HG03108 (cell line): Measurements from ENCODE around the gene NBDY.
A peak's percentile ranks its signal among the peaks of the same experiment; 100 is the strongest.
"Not testable (repeated sequence)": the region's sequence is repeated elsewhere in the genome, so short reads cannot be mapped to it uniquely, and the experiment has no call there.

Source experiments
- ATAC-seq: cut with Tn5 transposase; IDR thresholded peaks from one replicate; pipeline ENCODE4 v1.9.1; 2021; ENCODE audit warnings: moderate library complexity; ENCODE audit not compliant: unreplicated experiment

The NBDY gene, protein sequence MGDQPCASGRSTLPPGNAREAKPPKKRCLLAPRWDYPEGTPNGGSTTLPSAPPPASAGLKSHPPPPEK

DNA sequence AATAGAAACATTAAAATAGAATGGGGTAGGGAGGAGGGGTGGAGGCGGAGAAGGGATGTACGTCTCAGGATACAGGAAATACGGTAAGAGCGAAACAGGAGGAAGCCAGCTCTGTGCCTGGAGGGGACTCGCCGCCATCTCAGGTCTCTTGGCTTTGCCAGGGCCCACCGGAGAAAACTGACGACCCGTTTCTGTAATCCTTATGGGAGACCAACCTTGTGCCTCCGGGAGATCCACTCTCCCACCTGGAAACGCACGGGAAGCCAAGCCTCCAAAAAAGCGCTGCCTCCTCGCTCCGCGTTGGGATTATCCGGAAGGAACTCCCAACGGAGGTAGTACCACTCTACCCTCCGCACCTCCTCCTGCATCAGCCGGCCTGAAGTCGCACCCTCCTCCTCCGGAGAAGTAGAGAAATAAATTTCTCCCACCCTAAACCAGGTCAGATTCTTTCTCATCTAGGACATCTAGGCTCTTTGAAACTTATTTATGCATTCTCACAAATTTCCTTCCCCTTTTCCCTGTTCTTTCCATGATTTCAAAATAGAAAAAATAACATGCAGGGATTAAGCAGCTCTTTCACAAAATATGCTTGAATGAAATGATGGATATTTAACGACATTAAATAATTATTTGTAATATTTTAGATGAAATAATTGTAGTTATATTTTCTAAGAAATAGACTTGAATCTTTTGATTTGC is at the start of gene NBDY:
Gene NBDY, plus strand, starts transcription at position 92 of the 699 bp plus-strand sequence. Its CDS starts 111 bp downstream, at position 203.
- peak; percentile 57 for ATAC-seq

DNA sequence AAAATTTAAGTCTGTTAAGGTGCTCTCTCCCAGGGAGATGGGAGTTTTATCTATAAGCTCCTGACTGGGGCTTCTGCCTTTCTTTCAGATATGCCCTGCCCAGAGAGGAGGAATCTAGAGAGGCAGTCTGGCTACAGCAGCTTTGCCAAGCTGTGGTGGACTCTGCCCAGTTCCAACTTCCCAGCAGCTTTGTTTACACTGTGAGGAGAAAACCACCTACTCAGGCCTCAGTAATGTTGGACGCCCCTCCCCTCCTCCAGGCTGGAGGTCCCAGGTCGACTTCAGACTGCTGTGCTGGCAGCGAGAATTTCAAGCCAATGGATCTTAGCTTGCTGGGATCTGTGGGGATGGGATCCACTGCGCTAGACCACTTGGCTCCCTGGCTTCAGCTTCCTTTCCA is 24.5 kb upstream of the NBDY start:
- not testable (repeated sequence) for ATAC-seq

DNA sequence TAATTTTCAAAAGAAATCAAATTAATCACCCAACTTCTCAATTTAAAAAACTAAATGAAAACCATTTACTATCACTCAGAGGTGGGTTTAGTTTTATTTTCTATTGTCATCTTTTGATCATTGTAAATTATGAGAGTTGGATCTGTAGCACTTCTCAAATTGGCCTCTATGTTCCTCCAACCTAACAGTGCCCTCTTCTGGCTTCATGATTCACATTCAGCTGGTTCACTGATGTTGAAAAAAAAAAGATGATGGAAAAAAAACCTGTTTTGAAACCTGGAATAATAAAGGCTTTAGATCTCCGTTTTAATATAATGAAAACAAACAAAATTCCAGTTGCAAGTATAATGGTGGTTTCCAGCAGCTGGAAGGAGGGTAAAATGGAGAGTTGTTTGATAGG is 2.4 kb upstream of the NBDY start:
- peak; percentile 34 for ATAC-seq

DNA sequence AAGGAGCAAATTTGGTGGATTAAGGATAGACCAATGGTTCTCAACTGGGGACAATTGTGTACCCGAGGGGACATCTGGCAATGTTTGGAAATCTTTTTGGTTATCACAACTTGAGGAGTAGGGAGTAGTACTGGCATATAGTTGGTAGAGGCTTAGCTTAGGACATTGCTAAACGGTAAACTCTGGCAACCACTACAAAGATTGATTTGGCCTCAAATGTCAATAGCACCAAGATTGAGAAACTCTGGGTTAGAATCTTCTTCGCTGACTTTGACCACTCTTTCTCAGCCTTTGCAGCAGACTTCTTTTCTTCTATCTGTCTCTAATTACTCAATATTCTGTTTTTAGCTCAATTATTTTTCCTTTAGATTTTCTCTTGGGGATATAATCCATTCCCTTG is 1.5 kb upstream of the NBDY start:
- ATAC-seq: no peak

DNA sequence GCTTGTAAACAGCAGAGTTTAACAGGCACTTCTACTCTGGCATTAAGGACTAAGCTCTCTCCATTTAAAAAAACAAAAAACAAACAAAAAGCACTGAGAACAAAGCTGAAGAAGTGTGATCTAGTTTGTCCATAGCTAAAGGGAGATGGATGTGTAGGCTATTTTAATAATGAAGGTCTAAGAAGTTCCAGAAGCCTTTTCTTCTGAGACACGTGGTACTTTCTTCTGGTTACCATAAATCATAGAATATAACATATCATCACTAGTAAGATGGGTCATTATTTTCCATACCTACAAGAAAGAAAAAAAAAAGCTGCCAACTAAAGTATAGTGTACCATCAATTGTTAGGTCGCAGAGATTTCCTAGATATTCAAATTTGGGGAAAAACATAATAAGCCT is 722 bp upstream of the NBDY start:
- ATAC-seq: no peak

DNA sequence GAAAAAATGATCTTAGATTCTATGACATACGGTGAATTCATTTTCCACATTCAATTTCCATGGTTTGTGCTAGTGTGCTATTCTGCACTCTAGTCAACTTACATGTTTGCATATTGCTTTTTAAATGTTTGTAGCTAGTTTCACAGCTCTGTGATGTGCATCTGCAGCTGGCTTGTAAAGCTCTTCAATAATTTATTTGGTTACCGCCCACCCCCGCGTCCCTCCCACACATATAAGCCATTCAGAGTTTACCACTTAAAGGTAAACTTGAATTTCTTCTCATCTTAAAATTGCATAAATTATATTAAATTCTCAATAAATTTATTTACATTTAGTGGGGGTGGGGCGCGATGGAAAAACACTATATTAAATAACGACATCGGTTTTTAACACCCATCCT is 291 bp upstream of the NBDY start:
- peak; percentile 25 for ATAC-seq

DNA sequence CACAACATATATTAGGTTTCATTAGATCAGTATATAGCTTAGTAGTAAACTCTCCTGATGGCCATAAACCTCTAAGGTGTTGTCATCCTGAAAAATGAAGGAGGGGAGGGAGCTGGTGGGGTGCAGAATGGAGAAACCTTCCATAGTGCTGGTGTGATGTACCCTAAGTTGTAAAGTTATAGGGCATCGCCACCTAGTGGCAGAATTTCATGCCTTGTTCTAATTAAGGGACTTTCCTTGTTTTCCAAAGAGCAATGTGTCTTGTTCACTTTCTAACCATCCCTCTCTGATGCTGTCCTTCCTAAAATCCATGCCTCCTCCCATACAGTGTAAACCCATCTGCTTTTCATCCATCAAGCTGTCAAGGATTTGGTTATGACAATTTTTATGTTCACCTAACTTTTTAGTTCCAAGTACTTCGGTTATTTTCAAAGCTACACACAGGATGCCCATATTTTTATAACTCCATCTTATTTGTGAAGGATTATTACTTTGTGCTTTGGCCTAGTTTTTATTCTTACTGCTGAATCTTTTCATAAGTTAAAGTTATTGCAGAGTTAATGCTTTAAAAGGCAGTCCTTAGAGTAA is 4.5 kb downstream of the NBDY start:
- peak; percentile 42 for ATAC-seq

DNA sequence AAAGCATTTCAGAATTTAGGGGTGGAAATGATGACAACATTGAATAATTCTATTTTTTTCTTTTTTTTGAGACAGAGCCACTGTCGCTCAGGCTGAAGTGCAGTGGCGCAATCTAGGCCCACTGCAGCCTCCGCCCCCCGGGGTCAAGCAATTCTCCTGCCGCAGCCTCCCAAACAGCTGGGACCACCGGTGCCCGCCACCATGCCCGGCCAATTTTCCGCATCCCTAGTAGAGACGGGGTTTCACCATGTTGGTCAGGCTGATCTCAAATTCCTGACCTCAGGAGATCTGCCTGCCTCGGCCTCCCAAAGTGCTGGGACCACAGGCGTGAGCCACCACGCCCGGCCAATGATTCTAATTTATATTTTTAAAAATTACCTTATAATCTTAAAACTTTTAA is 7.2 kb downstream of the NBDY start:
- no peak for ATAC-seq

DNA sequence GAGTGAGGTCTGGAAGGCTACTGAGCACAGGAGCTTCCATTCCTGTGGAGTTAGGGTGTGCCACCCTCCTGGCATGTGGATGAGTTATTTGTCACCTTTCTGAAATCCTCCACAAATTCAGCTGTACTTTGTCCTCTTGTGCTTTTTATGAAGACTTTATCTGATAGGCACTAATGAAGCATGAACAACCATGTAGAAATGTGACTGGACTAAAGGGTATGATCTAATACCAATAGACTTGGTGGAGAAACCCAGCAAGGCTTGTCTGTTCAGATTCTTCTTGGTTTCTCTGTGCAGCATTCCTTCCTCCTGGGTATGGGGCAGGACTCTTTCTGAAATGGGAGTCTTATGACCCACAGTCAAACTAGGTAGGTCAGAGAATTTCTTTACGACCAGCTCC is 9.6 kb downstream of the NBDY start:
- no peak for ATAC-seq

DNA sequence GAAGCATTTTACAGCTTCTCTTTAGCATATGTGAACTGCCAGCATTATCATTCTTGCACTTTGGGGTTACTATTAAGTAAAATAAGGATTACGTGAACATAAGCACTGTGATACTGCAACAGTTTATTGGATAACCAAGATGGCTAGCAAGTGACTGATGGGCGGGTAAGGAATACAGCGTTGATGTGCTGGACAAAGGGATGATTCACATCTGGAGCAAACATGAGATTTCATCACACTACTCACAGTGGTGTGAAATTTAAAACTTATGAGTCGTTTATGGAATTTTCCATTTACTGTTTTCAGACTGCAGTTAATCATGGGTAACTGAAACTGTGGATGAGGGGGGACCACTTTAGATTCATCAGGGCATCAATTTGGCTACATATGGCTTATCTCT is 16.0 kb downstream of the NBDY start:
- no peak for ATAC-seq

DNA sequence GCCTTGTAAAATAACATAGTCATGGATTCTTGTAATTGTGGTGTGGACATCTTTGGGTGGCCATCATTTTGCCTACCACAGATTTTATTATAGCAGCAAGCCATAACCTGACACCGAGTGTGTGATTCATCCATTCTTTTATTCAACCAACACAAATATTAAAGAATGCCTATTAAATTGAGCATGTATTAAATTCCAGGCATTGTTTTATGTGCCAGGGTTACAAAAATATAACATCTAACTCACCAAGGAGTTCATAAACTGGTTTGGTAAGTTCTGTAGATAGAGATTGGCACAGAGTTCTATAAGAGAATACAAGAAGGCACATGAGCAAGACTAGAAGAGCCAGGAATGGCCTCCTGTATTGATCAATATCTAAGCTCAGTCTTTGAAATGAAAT is 18.0 kb downstream of the NBDY start:
- no peak for ATAC-seq

DNA sequence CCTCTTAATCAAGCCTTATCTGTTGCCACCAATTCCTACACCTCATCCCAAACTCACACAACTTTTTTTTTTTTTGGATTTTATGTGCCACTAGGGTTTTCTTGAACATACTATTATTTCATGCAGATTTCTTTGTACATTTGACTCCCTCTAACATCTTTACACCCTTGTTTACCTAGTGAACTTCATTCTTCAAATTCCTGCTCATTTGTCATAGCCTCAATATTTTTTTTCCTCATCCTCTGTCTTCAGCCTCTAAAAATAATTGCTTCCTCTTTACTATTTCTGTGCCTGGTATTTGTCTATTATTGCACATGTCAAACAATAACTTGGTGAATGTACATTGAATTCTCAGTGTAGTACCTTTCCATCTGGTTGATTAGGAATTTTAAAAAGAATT is 22.0 kb downstream of the NBDY start:
- ATAC-seq: no peak

DNA sequence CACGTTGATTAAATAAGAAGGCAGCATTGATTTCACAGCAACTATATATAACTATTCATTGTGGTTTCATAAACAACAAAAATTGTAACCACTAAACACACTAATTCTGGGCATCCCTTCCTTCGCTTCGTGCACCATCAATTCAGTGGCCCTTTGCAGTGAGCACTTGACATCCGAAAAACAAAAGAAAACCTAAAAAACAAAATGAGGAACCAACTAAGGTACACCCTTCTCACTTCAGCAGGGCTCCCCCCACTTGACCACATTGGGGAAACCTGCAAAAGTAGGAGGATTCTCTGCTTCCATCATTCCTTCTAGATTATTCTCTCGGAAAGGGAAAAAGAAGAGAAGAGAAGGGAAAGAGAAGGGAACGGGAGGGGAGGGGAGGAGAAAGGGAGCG is 28.3 kb downstream of the NBDY start:
- ATAC-seq: no peak

DNA sequence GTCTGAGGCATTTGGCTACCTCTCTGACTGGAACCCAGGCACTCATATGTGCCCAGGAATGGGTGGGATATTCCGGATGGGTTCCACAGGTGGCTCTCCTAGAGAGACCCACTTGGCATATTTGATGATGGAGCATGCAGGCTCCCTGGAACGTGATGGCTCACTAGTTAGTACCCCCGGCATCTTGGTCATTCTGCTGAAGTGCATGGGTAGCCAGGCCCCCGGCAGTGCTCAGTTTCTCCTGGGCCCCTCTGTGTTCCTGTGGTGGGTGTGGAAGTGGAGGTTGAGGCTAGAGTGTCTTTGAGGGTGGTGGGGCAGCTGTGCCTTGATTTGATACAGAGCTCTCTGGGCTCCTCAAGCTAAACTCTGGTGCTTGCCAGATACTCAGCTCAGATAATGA is 29.4 kb downstream of the NBDY start:
- no peak for ATAC-seq

DNA sequence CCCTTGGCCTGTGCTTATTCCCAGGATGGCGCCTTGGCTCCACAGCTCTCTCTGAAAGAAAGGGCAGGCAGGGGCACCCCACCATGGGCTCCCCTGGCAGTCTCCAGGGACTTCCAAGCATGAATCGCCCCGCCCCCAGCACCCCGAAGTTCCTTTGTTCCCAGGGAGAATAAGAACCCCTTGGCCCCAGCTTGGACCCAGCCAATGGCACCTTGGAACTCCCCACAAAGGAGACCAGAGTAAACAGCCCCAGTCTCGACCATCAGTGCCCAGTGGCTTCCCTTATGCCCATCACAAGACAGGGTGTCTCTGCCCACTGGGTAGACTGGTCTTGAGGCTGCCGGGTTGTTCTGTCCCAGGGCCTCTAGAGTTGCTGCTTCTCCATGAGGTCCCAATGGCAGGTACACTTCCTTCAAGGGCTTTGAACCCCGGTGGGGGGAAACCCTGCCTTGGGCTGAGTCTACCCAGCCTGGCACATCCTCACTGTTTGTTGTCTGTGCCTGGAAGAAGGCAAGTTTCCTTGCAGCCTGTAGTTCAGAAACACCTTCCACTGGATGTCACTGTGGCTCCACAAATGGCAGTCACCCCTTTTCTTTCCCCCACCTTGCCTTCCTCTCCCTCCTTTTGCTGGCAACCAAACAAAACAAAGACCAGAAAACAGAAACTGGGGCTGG is 30.8 kb downstream of the NBDY start:
- ATAC-seq: no peak

DNA sequence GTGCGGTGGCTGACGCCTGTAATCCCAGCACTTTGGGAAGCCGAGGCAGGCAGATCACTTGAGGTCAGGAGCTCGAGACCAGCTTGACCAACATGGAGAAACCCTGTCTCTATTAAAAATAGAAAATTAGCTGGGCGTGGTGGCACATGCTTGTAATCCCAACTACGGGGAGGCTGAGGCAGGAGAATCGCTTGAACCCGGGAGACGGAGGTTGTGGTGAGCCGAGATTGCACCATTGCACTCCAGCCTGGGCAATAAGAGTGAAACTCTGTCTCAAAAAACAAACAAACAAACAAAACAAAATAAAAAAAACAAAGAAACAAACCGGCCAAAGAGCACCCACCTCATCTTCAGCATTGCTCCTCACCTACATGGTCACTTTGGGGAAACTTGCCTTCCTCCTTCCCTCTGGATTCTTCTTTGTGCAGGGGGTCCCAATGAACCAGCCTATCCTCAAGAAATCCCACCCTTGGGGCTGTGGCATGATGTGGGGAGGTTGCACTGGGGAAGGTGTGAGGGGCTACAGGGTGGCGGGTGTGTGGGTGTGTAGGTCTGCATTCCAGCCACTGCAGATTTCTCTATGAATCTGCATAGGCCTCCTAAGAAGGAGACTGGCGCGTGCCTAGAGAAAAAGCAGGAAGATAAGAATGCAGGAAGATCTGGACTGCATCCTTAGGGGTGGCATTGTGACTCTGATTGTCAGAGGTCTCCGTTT is 31.5 kb downstream of the NBDY start:
- not testable (repeated sequence) for ATAC-seq

DNA sequence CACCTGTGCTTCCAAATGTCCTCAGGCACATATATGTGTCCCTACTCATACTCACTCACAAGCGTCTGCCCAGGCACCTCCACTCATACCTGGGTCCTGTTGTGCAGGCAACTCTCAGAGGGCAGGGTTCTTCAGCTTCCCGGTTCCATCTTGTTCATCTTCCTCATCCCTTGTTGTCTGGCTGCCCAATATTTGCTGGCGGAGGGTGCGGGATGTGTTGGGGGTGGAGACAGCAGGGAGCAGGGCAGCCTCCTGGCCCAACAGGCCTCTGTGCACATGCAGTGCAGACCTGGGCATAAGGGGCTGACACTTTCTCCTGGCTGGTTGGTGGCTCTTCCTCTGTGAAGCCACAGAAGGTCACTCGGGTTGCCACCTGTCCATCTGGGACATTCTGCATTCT is 32.1 kb downstream of the NBDY start:
- ATAC-seq: no peak

DNA sequence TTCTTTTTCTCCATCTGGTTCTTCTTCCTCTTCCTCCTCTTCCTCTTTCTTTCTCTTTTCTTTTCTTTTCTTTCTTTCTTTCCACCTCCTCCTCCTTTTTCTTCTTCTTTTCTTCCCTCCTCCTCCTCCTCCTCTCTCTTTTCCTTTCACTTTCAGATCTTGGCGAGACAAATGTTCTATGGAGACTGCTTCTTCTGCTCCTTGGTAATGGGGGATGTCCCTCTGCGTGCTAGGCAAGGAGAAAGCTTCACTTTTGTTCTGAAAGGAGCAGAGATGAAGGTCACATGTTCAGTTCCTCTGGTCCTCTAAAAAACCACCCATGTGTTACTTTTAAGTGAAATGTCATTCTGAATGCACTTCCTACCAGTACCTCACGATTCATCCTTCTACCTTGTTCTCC is 33.2 kb downstream of the NBDY start:
- no peak for ATAC-seq

DNA sequence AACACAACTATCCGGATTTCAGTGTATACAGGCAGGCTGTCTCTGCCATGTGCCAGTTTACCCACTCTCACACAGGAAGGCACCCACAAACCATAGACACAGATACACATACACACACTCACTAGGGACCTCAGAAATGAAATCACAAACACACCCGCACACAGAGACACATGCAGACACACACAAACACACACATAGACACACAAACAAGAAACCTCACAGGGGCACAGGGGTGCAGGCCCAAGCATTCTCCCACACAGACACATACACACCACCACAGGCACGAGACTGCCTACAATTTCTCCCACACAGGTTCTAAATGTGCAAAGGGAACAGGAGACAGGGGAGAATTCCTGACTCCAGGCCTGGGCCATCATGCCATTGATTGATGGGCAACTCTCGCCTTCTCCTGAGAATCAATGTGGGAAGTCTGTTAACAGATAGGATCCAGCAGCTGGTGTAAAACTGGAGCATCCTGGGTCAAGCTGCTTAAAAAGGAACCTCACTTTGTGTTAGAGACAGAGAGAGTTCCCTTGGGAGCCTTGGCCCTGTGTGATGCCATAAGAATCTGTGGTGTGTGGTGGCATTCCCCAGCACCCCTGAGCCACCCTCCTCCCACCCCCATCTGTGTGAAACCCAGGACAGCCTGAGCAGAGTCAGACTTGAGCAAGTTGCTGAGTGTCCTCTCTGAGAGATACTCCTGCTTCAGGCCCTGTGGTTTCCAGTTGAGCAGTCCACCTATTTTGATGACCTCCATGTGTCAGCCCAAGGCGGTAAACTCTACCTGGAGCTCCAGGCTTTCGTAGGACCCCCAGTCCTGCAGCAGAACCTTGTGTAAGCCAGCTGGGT is 33.9 kb downstream of the NBDY start:
- ATAC-seq: no peak

DNA sequence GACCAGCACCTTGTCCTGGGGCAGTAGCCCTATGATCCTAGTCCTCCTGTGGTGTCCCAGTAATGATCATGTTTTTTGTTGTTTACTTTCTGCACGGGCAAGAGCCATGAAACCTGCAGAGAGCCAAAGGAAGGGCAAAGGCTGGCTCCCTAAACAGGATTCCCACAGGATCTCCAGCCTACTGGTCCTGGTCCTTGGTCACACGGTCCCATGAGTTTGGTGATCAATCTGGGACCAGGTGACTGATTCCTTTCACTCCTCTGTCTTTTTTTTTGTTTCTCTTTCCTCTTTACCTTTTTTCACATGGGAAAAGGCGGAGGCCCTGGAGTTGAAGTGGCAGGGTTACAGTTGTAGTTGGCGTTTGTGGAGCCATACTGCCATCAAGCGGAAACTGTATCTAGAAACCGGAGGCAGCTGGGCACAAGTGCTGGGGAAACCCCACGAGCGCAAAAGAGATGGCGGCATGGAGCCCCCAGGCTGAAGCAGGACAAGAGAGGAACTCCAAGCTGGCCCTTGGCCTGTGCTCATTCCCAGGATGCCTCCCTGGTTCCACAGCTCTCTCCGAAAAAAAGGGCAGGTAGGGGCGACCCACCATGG is 34.6 kb downstream of the NBDY start:
- no peak for ATAC-seq
